Upper lobe of left lung (tissue), 4 donors: ENCODE measurements around the gene AFAP1L1.

ENCODE experiments used
- EP300 ChIP-seq, 4 donors: sonication (generic); formaldehyde crosslinking; IDR thresholded peaks; one replicate each; pipeline ENCODE4 v1.5.1; 2017; ENCODE audit warnings: antibody characterized with exemption in 4 of 4, control low read depth in 2 of 4
- POLR2A ChIP-seq, 4 donors: fragments of 450-650 bp; IDR thresholded peaks; one replicate each; pipeline ENCODE4 v1.5.1; 2016 to 2017; ENCODE audit warnings: antibody characterized with exemption in 4 of 4, mild to moderate bottlenecking in 2 of 4
- POLR2AphosphoS5 ChIP-seq, 2 donors: sonication (generic); formaldehyde crosslinking; IDR thresholded peaks; one replicate each; pipeline ENCODE4 v1.5.1; 2017; ENCODE audit warnings: antibody characterized with exemption in 2 of 2
- TF ChIP-seq, protein P1 (sequence below), 6 experiments: fragments of 450-650 bp in 4 of 6; fragments of 200-600 bp in 2 of 6; sonication (generic) in 2 of 6; IDR thresholded peaks; one replicate each; pipeline ENCODE4 v1.5.1; 2016 to 2019; ENCODE audit warnings: antibody characterized with exemption in 6 of 6

- TF ChIP-seq, protein P1, sequence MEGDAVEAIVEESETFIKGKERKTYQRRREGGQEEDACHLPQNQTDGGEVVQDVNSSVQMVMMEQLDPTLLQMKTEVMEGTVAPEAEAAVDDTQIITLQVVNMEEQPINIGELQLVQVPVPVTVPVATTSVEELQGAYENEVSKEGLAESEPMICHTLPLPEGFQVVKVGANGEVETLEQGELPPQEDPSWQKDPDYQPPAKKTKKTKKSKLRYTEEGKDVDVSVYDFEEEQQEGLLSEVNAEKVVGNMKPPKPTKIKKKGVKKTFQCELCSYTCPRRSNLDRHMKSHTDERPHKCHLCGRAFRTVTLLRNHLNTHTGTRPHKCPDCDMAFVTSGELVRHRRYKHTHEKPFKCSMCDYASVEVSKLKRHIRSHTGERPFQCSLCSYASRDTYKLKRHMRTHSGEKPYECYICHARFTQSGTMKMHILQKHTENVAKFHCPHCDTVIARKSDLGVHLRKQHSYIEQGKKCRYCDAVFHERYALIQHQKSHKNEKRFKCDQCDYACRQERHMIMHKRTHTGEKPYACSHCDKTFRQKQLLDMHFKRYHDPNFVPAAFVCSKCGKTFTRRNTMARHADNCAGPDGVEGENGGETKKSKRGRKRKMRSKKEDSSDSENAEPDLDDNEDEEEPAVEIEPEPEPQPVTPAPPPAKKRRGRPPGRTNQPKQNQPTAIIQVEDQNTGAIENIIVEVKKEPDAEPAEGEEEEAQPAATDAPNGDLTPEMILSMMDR (IDR thresholded peaks at IDR 0.05), result no peak
- TF ChIP-seq POLR2AphosphoS5 (IDR thresholded peaks at IDR 0.05) (no peak), EP300 (IDR thresholded peaks at IDR 0.05) (no peak), POLR2A (IDR thresholded peaks at IDR 0.05) (no peak)
Measured at GRCh38 chr5:149349382-149349781, 77.7 kb downstream of the AFAP1L1 start.
